Measurements from ENCODE around the gene HCN3. TPM values are rescaled to one million over a fixed set of nuclear protein-coding genes. Genes with fewer than 3 reads are reported as not detected.
"Not testable (repeated sequence)": the region's sequence is repeated elsewhere in the genome, so short reads cannot be mapped to it uniquely, and the experiment has no call there.

The HCN3 gene
- total and polyA plus RNA-seq, 3 experiments from 2014 or later, result 0.18 to 3.7 (median 3.2) TPM

DNA sequence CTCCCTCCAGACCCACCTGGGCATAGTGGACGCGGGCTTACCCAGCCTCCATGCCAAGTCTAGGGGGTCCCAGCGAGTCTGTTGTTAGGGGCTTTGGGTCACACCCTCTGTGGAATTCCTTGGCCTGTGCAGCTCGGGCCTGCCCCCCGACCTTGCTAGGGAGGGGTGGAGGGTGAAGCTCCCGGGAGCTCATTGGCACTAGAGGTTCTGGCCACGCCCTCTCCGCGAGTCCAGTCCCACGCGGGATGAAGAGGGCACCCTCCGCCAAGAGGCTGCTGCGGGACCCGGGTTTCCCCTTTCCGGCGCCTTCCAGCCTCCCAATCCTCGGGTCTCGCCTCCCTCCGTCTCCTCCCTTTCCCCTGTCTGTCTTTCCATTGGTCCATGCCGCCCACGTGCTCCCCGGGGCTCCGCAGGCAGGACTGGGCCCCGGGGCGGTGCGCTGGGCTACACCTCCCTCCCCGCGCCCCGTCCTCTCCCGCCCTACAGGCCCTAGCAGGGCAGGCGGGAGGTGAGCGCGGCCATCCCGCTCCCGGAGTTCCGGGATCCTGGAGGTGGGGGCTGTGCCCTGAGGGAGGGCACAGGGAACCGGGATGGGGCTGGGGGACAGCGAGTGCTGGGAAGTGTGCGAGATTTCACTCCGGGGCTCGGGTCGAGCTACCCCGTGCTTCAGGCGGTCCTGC is 46.9 kb downstream of the HCN3 start:
- peak overlapping the region; percentile 97 for H3K4me3 ChIP-seq (ENCODE audit: low read length)
- Mint-ChIP-seq H3K4me3 (peak overlapping the region; percentile 88 to 96 (median 89)), H3K36me3 (peaks cover 0 to 8% (median 0%) of the 10 kb centered on the region in 3 donors), H3K4me1 (peaks cover 22 to 41% (median 27%) of the 10 kb centered on the region in 3 donors), H3K9me3 (no peaks in the 10 kb centered on the region), H3K27me3 (peaks cover 0 to 2% of the 10 kb centered on the region in 2 donors), H3K27ac (peak overlapping the region in 7 of 8 donors; percentile 62 to 95 (median 89))
- no peaks in the 10 kb centered on the region for H3K27me3 ChIP-seq (ENCODE audit: insufficient read depth, low read length, poor library complexity, severe bottlenecking)
- ChIA-PET CTCF (interaction anchor here (0.6 to 6.0 kb wide), 21 partner anchors 10 to 1351 kb away, joined by 3 to 116 read pairs (median 5); partner anchors contain the start of genes CLK2, ENTREP3, FDPS and HCN3), POLR2A (interaction anchor here (0.8 to 1.4 kb wide), 5 partner anchors 16 to 115 kb away, joined by 3 to 8 read pairs (median 4); partner anchors contain the start of gene FDPS)
- H3K9me3 ChIP-seq (ENCODE audit: low read length), result no peaks in the 10 kb centered on the region
- peak; percentile 83 to 91 (median 87) for DNase-seq
- peak overlapping the region; percentile 81 for H3K27ac ChIP-seq (ENCODE audit: low read depth, low read length)
- no peaks in the 10 kb centered on the region for H3K36me3 ChIP-seq (ENCODE audit: insufficient read depth, low read length)
- peaks cover 9% of the 10 kb centered on the region for H3K4me1 ChIP-seq (ENCODE audit: insufficient read depth, low read length)

DNA sequence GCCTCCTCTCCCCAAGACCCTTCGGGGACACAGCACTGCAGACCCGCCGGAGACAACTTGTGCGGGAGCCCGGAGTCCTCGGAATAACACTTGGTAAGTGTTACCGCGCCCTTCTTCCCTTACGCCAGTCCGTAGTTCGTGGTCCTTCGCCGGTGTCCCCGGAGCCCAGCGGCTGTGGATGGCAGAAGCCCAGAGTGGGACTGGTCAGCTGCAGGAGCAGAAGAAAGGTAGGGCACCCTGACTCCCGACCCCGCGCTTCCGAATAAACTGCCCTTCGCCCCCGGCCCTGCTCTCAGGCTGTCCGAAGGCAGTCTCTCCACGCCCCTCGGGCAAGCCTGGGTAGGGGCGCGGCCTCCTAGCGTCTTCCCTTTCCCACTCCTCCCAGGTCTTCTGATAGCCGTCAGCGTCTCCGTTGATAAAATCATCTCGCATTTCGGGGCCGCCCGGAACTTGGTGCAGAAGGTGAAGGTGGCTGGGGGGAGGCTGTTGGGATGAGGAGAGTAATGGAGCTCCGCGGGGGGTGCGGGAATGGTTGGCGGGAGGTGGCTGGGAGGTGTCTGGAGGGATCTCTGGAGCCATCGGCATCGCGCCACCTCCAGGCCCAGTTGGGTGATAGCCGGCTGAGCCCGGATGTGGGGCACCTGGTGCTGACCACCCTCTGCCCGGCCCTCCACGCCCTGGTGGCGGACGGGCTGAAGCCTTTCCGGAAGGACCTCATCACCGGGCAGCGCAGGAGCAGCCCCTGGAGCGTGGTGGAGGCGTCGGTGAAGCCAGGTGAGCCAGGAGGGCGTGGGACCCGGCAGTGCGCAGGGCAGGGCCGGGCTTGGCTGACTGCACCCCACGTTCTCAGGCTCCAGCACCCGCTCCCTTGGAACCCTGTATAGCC is 47.7 kb downstream of the HCN3 start:
- Histone ChIP-seq H3K4me1 (ENCODE audit: insufficient read depth, low read length) (peaks cover 9% of the 10 kb centered on the region), H3K9me3 (ENCODE audit: low read length) (no peaks in the 10 kb centered on the region), H3K4me3 (ENCODE audit: low read length) (peak overlapping the region; percentile 97), H3K36me3 (ENCODE audit: insufficient read depth, low read length) (no peaks in the 10 kb centered on the region), H3K27ac (ENCODE audit: low read depth, low read length) (peak overlapping the region; percentile 81), H3K27me3 (ENCODE audit: insufficient read depth, low read length, poor library complexity, severe bottlenecking) (no peaks in the 10 kb centered on the region)
- Mint-ChIP-seq H3K4me1 (peaks cover 22 to 40% (median 26%) of the 10 kb centered on the region in 3 donors), H3K27me3 (peaks cover 0 to 2% of the 10 kb centered on the region in 2 donors), H3K4me3 (peak overlapping the region; percentile 88 to 96 (median 89)), H3K36me3 (peaks cover 0 to 7% (median 0%) of the 10 kb centered on the region in 3 donors), H3K9me3 (no peaks in the 10 kb centered on the region), H3K27ac (peak overlapping the region; percentile 36 to 93 (median 78))
- DNase-seq, result peak in 2 of 5 donors; percentile 6 to 57
- ChIA-PET POLR2A (interaction anchor here (1.1 to 1.4 kb wide), 2 partner anchors 17 to 81 kb away, joined by 4 to 5 read pairs; partner anchors contain the start of gene FDPS), CTCF (interaction anchor here (1.5 to 6.0 kb wide), 8 partner anchors 9 to 118 kb away, joined by 5 to 116 read pairs (median 8); partner anchors contain the start of genes ENTREP3, FDPS, HCN3 and MTX1)

DNA sequence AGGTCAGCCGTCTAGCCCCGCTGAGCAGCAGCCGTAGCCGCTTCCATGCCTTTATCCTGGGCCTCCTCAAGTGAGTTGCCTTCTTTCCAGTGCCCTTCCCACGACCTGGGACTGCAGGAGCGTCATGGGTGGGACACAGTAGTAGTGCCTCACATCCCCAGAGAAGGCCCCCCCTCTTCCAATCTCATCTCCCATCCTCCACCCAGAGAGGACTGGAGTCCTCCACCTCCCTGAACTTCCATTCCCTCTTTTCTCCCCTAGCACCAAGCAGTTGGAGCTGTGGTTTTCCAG is 48.3 kb downstream of the HCN3 start:
- Histone ChIP-seq H3K27ac (ENCODE audit: low read depth, low read length) (no peak overlapping the region), H3K4me1 (ENCODE audit: insufficient read depth, low read length) (peaks cover 9% of the 10 kb centered on the region), H3K4me3 (ENCODE audit: low read length) (no peak overlapping the region), H3K27me3 (ENCODE audit: insufficient read depth, low read length, poor library complexity, severe bottlenecking) (no peaks in the 10 kb centered on the region), H3K36me3 (ENCODE audit: insufficient read depth, low read length) (peaks cover under 1% of the 10 kb centered on the region), H3K9me3 (ENCODE audit: low read length) (no peaks in the 10 kb centered on the region)
- H3K9me3 Mint-ChIP-seq, result peaks cover 0 to 2% (median 0%) of the 10 kb centered on the region in 5 donors
- no peak for DNase-seq
- H3K4me3 Mint-ChIP-seq, result peak overlapping the region; percentile 64 to 96 (median 78)
- peaks cover 0 to 13% (median under 1%) of the 10 kb centered on the region in 3 donors for H3K36me3 Mint-ChIP-seq
- peak overlapping the region; percentile 58 to 88 (median 74) for H3K27ac Mint-ChIP-seq
- ChIA-PET POLR2A (no interaction called here), CTCF (interaction anchor here (6.0 kb wide), 1 partner anchor 75 kb away, joined by 116 read pairs; no protein-coding TSS in a partner anchor)
- H3K4me1 Mint-ChIP-seq, result peaks cover 19 to 34% (median 21%) of the 10 kb centered on the region in 3 donors
- peaks cover 0 to 2% of the 10 kb centered on the region in 2 donors for H3K27me3 Mint-ChIP-seq

DNA sequence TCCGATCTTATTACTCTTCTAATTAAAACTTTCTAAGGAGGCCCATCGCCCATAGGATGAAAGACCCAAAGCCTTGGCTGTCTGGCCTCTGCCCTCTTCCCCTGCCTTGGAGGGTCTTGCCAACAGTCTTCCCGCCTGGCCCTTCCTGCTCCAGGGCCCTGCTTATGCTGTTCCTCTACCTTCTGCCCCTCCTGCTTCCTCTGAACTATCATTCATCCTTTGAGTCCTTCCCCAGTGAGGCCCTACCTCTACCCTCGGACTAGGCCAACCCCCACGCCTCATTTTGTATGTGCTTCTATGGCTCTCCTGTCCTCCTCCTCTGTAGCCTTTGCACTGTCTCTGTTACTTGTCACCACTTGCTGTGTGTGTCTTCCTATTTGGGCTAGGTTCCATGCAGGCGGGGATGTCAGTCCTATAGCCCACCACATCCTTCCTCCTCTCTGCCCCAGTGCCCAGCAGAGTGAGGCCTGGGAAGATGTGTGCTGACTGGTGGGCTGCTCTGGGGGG is 48.8 kb downstream of the HCN3 start:
- peaks cover 9% of the 10 kb centered on the region for H3K4me1 ChIP-seq (ENCODE audit: insufficient read depth, low read length)
- peaks cover 0 to 18% (median 4%) of the 10 kb centered on the region in 3 donors for H3K36me3 Mint-ChIP-seq
- H3K27me3 ChIP-seq (ENCODE audit: insufficient read depth, low read length, poor library complexity, severe bottlenecking), result no peaks in the 10 kb centered on the region
- H3K36me3 ChIP-seq (ENCODE audit: insufficient read depth, low read length), result peaks cover 5% of the 10 kb centered on the region
- H3K4me1 Mint-ChIP-seq, result peaks cover 18 to 29% (median 18%) of the 10 kb centered on the region in 3 donors
- H3K9me3 Mint-ChIP-seq, result peaks cover 0 to 2% (median 0%) of the 10 kb centered on the region in 5 donors
- H3K9me3 ChIP-seq (ENCODE audit: low read length), result no peaks in the 10 kb centered on the region
- POLR2A ChIA-PET, result no interaction called here
- no peak overlapping the region for H3K4me3 ChIP-seq (ENCODE audit: low read length)
- no peak for DNase-seq
- H3K27me3 Mint-ChIP-seq, result peaks cover 0 to 2% of the 10 kb centered on the region in 2 donors
- H3K27ac Mint-ChIP-seq, result peak overlapping the region; percentile 14 to 95 (median 78)
- CTCF ChIA-PET, result interaction anchor here (3.4 kb wide), 1 partner anchor 75 kb away, joined by 15 read pairs; no protein-coding TSS in a partner anchor
- H3K27ac ChIP-seq (ENCODE audit: low read depth, low read length), result no peak overlapping the region
- H3K4me3 Mint-ChIP-seq, result peak overlapping the region; percentile 64 to 96 (median 78)

DNA sequence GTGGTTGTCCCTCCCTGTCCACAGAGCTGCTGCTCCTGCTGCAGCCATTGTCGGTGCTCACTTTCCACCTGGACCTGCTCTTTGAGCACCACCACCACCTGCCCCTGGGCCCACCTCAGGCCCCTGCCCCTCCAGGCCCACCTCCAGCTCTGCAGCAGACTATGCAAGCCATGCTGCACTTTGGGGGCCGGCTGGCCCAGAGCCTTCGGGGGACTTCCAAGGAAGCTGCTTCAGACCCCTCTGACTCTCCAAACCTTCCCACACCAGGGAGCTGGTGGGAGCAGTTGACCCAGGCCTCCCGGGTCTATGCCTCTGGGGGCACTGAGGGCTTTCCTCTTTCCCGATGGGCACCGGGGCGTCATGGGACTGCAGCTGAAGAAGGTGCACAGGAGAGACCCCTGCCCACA is 49.4 kb downstream of the HCN3 start:
- peaks cover 15 to 23% (median 15%) of the 10 kb centered on the region in 3 donors for H3K4me1 Mint-ChIP-seq
- Histone ChIP-seq H3K36me3 (ENCODE audit: insufficient read depth, low read length) (peaks cover 5% of the 10 kb centered on the region), H3K4me1 (ENCODE audit: insufficient read depth, low read length) (peaks cover 9% of the 10 kb centered on the region), H3K27ac (ENCODE audit: low read depth, low read length) (no peak overlapping the region), H3K27me3 (ENCODE audit: insufficient read depth, low read length, poor library complexity, severe bottlenecking) (no peaks in the 10 kb centered on the region), H3K9me3 (ENCODE audit: low read length) (no peaks in the 10 kb centered on the region), H3K4me3 (ENCODE audit: low read length) (no peak overlapping the region)
- DNase-seq, result no peak
- H3K4me3 Mint-ChIP-seq, result peak overlapping the region in 1 of 7 donors; percentile 59
- peaks cover 0 to 2% of the 10 kb centered on the region in 2 donors for H3K27me3 Mint-ChIP-seq
- CTCF ChIA-PET, result interaction anchor here (0.9 to 3.4 kb wide), 2 partner anchors 76 to 82 kb away, joined by 3 to 15 read pairs; no protein-coding TSS in a partner anchor
- peaks cover 0 to 22% (median 4%) of the 10 kb centered on the region in 3 donors for H3K36me3 Mint-ChIP-seq
- peaks cover 0 to 2% (median 0%) of the 10 kb centered on the region in 5 donors for H3K9me3 Mint-ChIP-seq
- peak overlapping the region in 1 of 8 donors; percentile 62 for H3K27ac Mint-ChIP-seq
- POLR2A ChIA-PET, result no interaction called here

DNA sequence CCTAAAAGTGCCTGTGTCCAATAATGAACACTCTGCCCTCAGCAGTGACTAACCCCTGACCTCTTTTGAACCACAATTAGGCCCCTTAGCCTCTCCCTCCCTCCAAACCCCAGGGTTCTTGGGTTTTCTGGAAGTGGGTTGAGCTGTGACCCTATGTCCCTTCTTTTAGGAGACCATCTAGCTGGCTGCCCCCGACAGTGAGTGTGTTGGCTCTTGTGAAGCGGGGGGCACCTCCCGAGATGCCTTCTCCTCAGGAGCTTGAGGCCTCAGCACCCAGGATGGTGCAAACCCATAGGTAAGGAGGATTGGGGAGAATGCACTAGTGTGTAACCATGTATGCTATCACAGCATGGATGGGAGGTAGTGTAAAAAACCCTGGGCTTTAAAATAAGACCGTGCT is 50.7 kb downstream of the HCN3 start:
- Histone ChIP-seq H3K27me3 (ENCODE audit: insufficient read depth, low read length, poor library complexity, severe bottlenecking) (no peaks in the 10 kb centered on the region), H3K4me3 (ENCODE audit: low read length) (no peak overlapping the region), H3K9me3 (ENCODE audit: low read length) (no peaks in the 10 kb centered on the region), H3K4me1 (ENCODE audit: insufficient read depth, low read length) (peaks cover 3% of the 10 kb centered on the region), H3K36me3 (ENCODE audit: insufficient read depth, low read length) (peaks cover 5% of the 10 kb centered on the region), H3K27ac (ENCODE audit: low read depth, low read length) (no peak overlapping the region)
- Mint-ChIP-seq H3K4me3 (peak overlapping the region in 2 of 7 donors; percentile 65 to 69), H3K27ac (peak overlapping the region in 1 of 8 donors; percentile 62), H3K4me1 (peaks cover 7 to 15% (median 10%) of the 10 kb centered on the region in 3 donors), H3K36me3 (peaks cover 0 to 22% (median 4%) of the 10 kb centered on the region in 3 donors), H3K9me3 (peaks cover 0 to 2% (median 0%) of the 10 kb centered on the region in 5 donors), H3K27me3 (peaks cover 0 to 2% of the 10 kb centered on the region in 2 donors)
- DNase-seq, result no peak
- ChIA-PET CTCF (interaction anchor here (3.4 kb wide), 1 partner anchor 77 kb away, joined by 15 read pairs; no protein-coding TSS in a partner anchor), POLR2A (no interaction called here)

DNA sequence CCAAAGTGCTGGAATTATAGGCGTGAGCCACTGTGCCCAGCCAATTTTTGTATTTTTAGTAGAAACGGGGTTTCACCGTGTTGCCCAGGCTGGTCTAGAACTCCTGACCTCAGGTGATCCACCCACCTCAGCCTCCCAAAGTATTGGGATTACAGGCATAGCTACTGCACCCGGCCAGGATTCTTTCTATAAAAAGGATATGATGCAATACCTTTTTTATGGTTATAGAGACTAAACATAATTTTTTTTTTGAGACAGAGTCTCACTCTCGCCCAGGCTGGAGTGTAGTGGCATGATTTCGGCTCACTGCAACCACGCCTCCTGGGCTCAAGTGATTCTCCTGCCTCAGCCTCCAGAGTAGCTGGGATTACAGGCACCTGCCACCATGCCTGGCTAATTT is 51.6 kb downstream of the HCN3 start:
- H3K27ac ChIP-seq (ENCODE audit: low read depth, low read length); H3K4me1 ChIP-seq (ENCODE audit: insufficient read depth, low read length); H3K9me3 ChIP-seq (ENCODE audit: low read length); H3K27me3 ChIP-seq (ENCODE audit: insufficient read depth, low read length, poor library complexity, severe bottlenecking); DNase-seq; H3K9me3 Mint-ChIP-seq; H3K4me3 ChIP-seq (ENCODE audit: low read length); H3K27ac Mint-ChIP-seq; H3K36me3 ChIP-seq (ENCODE audit: insufficient read depth, low read length); POLR2A ChIA-PET; H3K4me3 Mint-ChIP-seq; H3K27me3 Mint-ChIP-seq: not testable (repeated sequence)
- Mint-ChIP-seq H3K36me3 (peaks cover 0 to 27% (median 7%) of the 10 kb centered on the region in 3 donors), H3K4me1 (peaks cover 7 to 15% (median 10%) of the 10 kb centered on the region in 3 donors)
- CTCF ChIA-PET, result interaction anchor here (3.4 kb wide), 1 partner anchor 78 kb away, joined by 15 read pairs; no protein-coding TSS in a partner anchor

Measured in CD8-positive, alpha-beta memory T cell (primary cell).